ENCODE measurements around the gene TEAD4. TPM values are rescaled to one million over a fixed set of nuclear protein-coding genes. Genes with fewer than 3 reads are reported as not detected.
A peak's percentile ranks its signal among the peaks of the same experiment; 100 is the strongest.

Gene TEAD4
- total RNA-seq, 6 experiments from 2014 or later: 0.81 to 8.5 (median 3.0) TPM

GRCh38 chr12:3002646-3003045 is 43.4 kb downstream of the TEAD4 start:
- DNase-seq: no peak
- Histone ChIP-seq H3K4me3 (no peak overlapping the region), H3K4me1 (no peaks in the 10 kb centered on the region), H3K36me3 (no peaks in the 10 kb centered on the region), H3K9me3 (no peaks in the 10 kb centered on the region), H3K27me3 (no peaks in the 10 kb centered on the region), H3K27ac (no peak overlapping the region)
- ATAC-seq: no peak
- TF ChIP-seq POLR2A (IDR thresholded peaks at IDR 0.05): no peak
- TF ChIP-seq CTCF (IDR thresholded peaks at IDR 0.05): no peak
- intact Hi-C loops (cut with DNase I): no loop called here
- WGBS (ENCODE audit: insufficient coverage, low coverage, low lambda C conversion rate, missing lambda C conversion rate): 67% methylated on average over 3 of the region's 5 CpGs

GRCh38 chr12:3003357-3003992 is 44.3 kb downstream of the TEAD4 start:
- H3K27me3 ChIP-seq: no peaks in the 10 kb centered on the region
- no peak overlapping the region for H3K4me3 ChIP-seq
- H3K27ac ChIP-seq: no peak overlapping the region
- intact Hi-C loops (cut with DNase I): no loop called here
- no peaks in the 10 kb centered on the region for H3K4me1 ChIP-seq
- TF ChIP-seq POLR2A (IDR thresholded peaks at IDR 0.05) (no peak), CTCF (IDR thresholded peaks at IDR 0.05) (no peak)
- 74% methylated on average over 4 of the region's 15 CpGs for WGBS (ENCODE audit: insufficient coverage, low coverage, low lambda C conversion rate, missing lambda C conversion rate)
- H3K36me3 ChIP-seq: no peaks in the 10 kb centered on the region
- ATAC-seq: no peak
- no peaks in the 10 kb centered on the region for H3K9me3 ChIP-seq
- DNase-seq: no peak

DNA sequence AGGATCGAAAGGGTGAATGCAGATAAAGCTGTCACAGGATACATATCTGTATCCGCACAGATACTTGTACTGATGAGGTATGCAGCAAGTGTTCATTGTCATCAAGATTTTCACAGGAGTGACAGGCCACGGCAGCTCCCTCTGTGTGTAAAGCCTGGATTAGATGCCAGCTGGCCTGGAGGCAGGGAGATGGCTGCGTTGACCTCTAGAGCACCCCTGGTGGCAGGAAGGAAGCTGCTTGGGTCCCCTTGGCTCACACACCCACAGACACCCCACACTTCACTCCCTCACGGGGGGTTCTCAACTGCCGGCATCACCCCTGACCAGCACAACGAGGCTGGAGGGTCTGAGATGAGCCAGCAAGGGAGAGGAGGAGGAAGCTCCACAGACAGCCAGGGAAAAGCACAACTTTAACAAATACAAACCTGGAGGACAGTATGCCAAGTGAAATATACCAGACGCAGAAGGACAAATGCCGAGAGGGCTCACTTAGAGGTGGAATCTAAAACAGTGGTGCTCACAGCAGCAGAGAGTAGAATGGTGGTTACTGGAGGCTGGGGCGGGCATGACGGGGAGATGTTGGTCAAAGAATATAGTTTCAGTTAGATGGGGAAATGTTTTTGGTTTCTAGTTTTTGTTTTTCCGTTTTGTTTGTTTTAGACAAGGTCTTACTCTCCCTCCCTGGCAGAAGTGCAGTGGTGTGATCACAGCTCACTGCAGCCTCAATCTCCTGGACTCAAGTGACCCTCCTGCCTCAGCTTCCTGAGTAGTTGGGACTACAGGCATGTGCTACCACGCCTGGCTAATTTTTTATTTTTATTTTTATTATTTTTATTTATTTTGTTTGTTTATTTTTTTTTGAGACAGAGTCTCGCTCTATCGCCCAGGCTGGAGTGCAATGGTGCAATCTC is 45.7 kb downstream of the TEAD4 start:
- Histone ChIP-seq H3K27ac (no peak overlapping the region), H3K36me3 (no peaks in the 10 kb centered on the region), H3K27me3 (no peaks in the 10 kb centered on the region), H3K4me3 (no peak overlapping the region), H3K9me3 (no peaks in the 10 kb centered on the region), H3K4me1 (no peaks in the 10 kb centered on the region)
- 49% methylated on average over 11 of the region's 15 CpGs for WGBS (ENCODE audit: insufficient coverage, low coverage, low lambda C conversion rate, missing lambda C conversion rate)
- no peak for DNase-seq
- ATAC-seq: peak in 3 of 4 donors; percentile 11 to 18 (median 17)
- peak in 1 of 4 donors; percentile 9 for TF ChIP-seq CTCF (IDR thresholded peaks at IDR 0.05)
- TF ChIP-seq POLR2A (IDR thresholded peaks at IDR 0.05): no peak
- intact Hi-C loops (cut with DNase I): no loop called here

DNA sequence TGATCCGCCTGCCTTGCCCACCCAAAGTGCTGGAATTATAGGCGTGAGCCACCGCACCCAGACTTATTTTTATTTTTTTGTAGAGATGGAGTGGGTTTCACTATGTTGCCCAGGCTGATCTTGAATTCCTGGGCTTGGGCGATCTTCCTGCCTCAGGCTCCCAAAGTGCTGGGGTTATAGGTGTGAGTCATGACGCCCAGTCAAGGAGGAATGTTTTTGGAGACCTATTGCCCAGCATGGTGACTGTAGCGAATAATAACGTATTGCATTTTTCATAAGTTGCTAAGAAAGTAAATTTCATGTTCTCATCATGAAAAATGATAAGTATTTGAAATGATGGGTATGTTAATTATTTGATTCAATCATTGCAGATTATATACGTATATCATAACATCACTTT is 46.5 kb downstream of the TEAD4 start:
- Histone ChIP-seq H3K4me1 (no peaks in the 10 kb centered on the region), H3K9me3 (no peaks in the 10 kb centered on the region), H3K27ac (no peak overlapping the region), H3K27me3 (no peaks in the 10 kb centered on the region), H3K36me3 (no peaks in the 10 kb centered on the region), H3K4me3 (no peak overlapping the region)
- ATAC-seq (no peak), DNase-seq (no peak)
- TF ChIP-seq POLR2A (IDR thresholded peaks at IDR 0.05) (no peak), CTCF (IDR thresholded peaks at IDR 0.05) (no peak)
- intact Hi-C loops (cut with DNase I): no loop called here
- 87% methylated on average over 8 of the region's 8 CpGs for WGBS (ENCODE audit: insufficient coverage, low coverage, low lambda C conversion rate, missing lambda C conversion rate)
